ENCODE data around the gene TMCO4.
"Not testable (repeated sequence)": the region's sequence is repeated elsewhere in the genome, so short reads cannot be mapped to it uniquely, and the experiment has no call there.

TMCO4 gene

GRCh38 chr1:19651141-19651737 is 148.5 kb downstream of the TMCO4 start:
- peak; percentile 72 for DNase-seq

DNA sequence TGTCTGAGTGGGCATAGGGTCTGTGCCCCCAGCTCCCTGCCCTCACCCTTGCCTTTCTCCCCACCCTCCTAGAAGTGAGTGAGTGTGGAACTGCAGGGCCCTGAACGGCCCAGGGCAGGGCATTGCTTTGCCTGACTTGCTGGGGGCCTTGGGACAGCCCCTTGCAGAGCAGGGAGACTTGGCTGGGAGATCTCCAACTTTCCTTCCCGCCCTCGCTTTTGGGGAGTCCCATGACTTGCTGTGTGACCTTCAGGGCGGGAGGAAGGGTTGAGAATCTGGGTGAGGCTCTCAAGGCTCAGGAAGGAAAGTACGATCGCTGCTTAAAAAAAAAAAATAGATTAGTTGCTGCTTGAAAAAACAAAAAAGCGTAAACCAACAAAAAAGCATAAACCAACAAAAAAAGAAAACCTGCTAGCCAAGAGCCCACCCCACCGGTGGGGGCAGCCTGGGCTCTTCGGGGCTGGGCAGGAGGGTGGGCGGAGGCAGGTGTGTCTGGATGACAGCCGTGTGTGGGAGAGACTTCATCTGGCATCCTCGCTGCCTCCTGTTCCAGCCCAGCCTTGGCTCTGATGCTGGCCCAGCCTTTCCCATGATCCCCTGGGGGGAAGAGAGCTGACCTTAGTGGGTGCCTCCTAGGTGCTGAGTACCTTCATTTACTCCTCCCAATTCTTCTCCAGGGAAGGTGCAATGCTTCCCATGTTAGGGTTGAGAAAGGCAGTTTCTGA is 149.1 kb downstream of the TMCO4 start:
- no peak for DNase-seq

DNA sequence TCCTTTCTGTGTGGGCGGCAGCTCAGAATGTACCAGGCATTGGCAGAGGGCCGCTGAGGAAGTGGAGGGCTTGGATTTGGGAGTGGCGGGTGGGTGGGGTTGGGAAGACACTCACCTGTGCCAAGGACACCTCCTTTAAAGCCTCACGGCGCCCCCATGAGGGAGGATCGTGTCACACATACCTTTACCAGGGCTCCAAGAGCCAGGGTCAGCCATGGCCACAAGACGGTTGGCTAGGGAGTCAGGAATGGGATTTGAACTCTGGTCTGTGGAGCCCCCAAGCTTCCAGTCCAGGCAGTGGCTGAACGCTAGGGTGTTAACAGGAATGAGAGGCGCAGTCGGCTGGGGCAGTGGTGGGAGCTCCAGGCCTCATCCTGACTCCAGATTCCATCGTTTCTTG is 151.0 kb downstream of the TMCO4 start:
- peak; percentile 41 for DNase-seq

GRCh38 chr1:19648239-19648638 is 151.5 kb downstream of the TMCO4 start:
- DNase-seq: no peak

GRCh38 chr1:19647643-19648042 is 152.1 kb downstream of the TMCO4 start:
- no peak for DNase-seq

- DNase-seq: no peak
Measured at GRCh38 chr1:19646377-19647319, 153.1 kb downstream of the TMCO4 start.

DNA sequence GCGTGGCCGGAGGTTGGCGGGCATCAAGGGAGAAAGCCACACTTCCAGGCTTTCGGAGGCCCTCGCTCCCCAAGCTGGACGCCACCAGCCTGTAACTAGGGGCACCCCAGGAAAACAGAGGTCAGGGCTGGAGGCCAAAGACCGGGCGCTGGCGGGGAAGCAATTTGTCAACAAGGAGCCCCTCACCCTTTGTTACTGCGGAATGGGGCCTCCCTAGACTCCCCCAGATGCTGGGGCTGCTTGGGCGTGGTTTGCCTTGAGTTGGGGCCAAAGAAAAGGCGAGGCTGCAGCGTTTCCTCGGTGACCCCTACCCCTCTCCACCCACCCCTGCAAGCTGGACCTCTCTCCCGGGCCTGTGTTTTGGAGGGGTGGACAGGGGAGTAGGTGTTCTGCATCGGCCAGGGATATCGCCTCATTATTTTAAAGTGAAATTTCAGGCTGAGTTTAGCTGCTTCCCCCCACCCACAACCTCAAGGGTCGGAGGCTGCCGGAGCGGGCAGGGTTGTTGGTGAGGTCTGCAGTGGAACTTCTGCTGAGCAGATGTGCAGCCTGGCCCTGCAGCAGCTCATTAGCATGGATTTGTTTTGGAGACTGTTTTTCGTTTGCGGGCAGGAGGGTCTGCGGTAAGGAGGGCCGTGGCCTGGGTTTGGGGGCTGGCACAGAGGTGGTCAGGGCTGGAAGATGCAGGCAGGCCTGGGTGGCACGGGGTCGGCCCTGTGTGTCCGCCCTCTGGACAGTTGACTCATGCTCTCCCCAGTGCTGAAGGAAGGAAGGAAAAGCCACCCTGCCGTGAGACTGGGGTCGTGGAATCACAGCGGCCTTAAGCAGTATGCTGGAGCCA is 154.1 kb downstream of the TMCO4 start:
- DNase-seq: no peak

- DNase-seq: peak; percentile 45
Measured at GRCh38 chr1:19644681-19645410, 154.9 kb downstream of the TMCO4 start.

DNA sequence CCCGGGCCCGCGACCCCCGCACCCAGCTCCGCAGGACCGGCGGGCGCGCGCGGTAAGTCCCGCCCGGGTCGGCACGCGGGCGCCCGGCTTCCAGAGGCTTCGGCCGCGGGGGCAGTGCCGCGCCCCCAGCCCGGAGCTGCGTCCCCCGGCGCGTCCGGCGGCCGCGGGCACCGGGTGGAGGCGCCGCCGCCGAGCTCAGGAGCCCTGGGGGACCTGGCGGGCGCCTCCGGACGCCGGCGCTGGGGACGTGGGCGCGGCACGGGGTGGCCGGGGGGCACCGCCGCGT is 155.4 kb downstream of the TMCO4 start:
- DNase-seq: no peak

DNA sequence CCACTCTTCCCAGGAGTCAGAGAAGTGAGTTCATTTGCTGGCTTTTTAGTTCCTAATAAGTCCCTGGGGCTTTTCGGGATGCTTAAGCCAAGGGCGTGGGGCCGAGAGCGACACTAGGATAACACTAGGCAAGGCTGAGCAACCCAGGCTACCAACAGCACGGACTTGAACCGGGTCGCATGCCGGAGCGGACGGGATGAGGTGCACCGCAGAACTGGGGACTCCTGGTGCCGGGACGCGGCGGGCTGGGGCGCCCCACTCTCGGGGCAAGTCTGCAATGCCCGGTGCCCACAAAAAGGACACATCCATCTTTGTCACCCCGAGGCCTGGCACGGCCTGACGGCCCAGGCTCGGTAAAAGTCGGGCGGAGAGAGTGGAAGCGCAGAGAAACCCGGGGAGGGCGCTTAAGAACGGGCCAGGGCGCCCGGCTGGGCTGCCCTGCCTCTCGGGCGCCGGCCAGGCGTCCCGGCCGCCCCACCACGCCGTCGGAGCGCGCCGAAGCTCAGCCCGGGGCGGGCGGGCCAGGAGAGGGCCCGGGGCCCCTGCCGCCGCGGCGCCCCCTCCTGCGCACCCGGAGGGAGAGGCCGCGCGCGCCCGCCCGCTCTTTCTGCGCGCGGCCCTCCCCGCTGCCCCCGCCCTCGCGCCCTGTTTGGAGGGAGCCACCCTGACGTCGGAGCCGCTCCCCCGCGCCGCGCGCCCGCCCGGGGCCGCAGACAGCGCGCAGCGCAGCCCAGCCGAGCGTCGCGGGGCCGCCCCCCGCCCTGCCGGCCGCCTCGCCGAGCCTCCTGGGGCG is 155.9 kb downstream of the TMCO4 start, which contains the start of gene NBL1:
NBL1 (plus strand) TSS at position 710 of the 793 bp plus-strand sequence. CDS start 10,720 bp downstream, outside the sequence.
- peak; percentile 82 for DNase-seq

- DNase-seq: no peak
Measured at GRCh38 chr1:19643121-19643520, 156.6 kb downstream of the TMCO4 start.

- peak; percentile 50 for DNase-seq
Measured at GRCh38 chr1:19640363-19641316, 159.1 kb downstream of the TMCO4 start.

DNA sequence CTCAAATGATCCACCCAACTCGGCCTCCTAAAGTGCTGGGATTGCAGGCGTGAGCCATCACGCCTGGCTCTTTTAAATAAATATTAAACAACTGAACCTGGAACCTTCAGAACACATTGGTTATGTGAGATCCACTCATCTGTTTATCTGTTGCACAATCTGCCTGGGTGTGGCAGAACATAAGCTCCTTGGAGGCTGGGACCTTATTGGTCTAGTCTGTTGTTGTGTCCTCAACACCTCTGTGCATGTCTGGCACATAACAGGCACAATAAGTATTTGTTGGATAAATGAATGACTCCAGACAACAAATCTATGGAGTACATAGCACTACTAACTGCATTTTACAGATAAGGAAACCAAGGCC is 159.7 kb downstream of the TMCO4 start:
- no peak for DNase-seq

DNA sequence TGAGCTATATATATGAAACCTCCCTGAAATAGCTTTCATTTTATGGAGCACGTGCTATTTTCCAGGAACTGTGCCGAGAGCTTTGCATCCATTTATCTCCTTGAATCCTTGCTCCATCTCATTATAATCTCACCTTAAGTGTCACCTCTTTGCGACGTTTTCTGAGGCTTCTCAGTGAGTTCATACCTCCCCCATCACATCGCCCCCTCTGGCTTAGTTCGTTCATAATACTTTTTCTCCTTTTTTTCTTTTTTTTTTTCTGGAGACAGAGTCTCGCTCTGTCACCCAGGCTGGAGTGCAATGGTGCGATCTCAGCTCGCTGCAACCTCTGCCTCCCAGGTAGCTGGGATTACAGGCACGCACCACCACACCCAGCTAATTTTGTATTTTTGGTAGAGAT is 160.5 kb downstream of the TMCO4 start:
- DNase-seq: not testable (repeated sequence)

GRCh38 chr1:19637606-19638005 is 162.1 kb downstream of the TMCO4 start:
- DNase-seq: no peak

- not testable (repeated sequence) for DNase-seq
Measured at GRCh38 chr1:19636749-19637148, 163.0 kb downstream of the TMCO4 start.

DNA sequence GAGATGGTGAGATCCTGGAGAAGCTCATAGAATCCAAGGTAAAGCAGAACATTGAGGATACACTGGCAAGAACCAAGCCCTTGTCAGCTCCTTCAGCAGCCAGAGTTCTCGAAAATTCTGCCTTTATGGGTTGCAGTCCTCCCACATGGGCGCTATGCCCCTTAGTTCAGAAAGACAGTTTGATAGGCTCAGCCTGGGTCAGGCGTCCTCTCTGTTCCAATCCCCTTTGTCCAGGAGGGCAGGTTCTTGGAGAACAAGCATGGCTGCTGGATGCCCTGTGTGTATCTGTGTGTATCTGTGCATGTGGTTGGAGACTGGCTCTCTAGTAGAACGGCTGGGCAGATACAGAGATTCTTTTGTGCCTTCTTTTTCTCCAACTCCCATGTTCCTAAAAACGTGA is 163.7 kb downstream of the TMCO4 start:
- no peak for DNase-seq

GRCh38 chr1:19635646-19636045 is 164.1 kb downstream of the TMCO4 start:
- DNase-seq: no peak

GRCh38 chr1:19635064-19635463 is 164.7 kb downstream of the TMCO4 start:
- DNase-seq: not testable (repeated sequence)

- no peak for DNase-seq
Measured at GRCh38 chr1:19633106-19633505, 166.6 kb downstream of the TMCO4 start.
